SKM-1 (cell line): ENCODE data around the gene LRRC1.

Source experiments
- DNase-seq: peaks from one replicate; lab custom pipeline; 2025; ENCODE audit not compliant: unreplicated experiment; lab: John Stamatoyannopoulos, UW

LRRC1 gene

DNA sequence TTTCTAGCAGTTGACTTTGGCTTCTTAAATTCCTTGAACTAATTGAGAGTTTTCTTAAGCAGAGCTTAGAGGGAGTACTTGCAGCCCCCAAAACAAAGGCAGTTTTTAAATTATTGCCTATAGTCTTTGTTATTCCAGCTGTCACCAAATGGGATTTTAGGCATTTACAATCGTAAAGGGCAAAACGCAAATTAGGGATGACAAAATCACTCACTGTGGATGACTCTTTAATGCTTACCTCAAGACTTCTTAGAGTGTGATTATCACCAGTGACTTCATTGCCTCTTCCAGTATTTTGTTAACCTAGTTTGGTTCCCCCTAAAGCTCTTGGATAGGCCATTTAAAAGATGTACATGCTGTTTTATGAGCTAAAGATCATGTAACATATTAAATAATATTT lies 126.8 kb downstream of the LRRC1 start:
- DNase-seq: no peak

DNA sequence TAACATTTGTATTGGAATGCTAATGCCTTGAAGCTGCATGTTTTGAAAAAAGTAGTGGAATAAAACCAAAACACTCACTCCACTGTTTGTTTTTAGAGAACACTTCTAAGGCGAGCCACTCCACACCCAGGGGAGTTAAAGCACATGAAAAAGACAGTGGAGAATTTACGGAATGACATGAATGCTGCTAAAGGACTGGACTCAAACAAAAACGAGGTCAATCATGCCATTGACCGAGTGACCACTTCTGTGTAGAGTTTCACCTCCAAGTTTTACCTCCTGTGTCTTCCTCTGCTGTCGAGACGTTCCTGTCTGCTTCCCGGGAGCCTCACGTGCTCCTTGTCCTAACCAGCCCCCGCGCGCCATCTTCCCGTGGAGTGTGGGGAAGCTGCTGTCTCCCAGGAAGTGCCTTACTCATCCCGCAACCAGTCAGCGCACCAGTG lies 127.8 kb downstream of the LRRC1 start:
- no peak for DNase-seq

- no peak for DNase-seq
Observed at GRCh38 chr6:53924277-53924676, 129.5 kb downstream of the LRRC1 start.

- DNase-seq: no peak
Observed at GRCh38 chr6:53924821-53925422, 130.1 kb downstream of the LRRC1 start.

DNA sequence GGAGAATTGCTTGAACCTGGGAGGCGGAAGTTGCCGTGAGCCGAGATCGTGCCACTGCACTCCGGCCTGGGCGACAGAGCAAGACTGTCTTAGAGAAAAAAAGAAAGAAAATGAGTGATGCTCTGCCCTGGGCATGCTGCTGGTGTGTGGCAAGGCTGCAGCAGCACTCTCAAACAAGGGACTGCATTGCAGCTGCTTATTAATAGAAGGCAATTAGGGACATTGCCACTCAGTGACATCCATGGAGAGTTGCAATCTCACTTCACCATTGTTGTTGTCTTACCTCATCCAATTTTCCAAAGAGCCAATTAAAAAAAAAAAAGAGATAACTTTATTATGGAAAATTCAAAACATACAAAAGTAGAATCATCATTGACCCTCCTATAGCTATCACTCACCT lies 131.1 kb downstream of the LRRC1 start:
- no peak for DNase-seq

GRCh38 chr6:53926505-53926904 lies 131.7 kb downstream of the LRRC1 start:
- no peak for DNase-seq

DNA sequence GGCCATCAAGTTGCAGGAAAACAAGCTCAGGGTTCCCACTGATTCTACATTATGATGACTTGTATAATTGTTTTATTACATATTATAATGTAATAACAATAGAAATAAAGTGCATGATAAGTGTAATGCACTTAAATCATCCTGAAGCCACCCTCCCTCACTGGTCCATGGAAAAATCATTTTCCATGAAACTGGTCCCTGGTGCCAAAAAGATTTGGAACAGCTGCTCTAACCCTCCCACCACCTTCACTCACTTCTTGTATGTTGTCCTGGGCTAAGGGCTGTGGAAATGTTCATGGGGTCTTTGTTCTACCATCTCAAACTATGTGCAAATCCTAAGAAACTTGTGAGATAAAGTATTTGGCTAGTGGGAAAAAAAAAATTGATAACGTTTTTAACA lies 133.8 kb downstream of the LRRC1 start:
- no peak for DNase-seq

GRCh38 chr6:53929041-53929820 lies 134.4 kb downstream of the LRRC1 start:
- DNase-seq: no peak

- DNase-seq: no peak
Observed at GRCh38 chr6:53929821-53930120, 135.0 kb downstream of the LRRC1 start.

GRCh38 chr6:53930330-53930729 lies 135.5 kb downstream of the LRRC1 start:
- DNase-seq: no peak

DNA sequence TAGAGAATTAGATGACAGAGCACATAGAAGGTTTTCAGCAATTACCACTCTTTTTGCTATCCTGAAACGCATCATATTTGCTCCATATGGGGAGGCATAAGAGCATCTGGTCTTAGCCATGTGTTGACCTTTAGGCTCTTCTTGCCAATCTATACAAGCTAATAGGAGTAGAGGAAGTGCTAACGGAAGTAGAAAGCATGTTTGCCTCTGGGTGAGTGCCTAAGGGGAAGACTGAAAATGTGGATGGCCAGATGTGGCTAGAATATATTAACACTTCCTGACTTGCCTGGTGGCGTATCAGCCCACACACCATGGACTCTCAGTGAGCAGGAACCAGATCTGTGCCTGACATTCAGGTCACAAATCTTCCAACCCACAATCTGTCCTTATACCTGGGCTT lies 136.3 kb downstream of the LRRC1 start:
- no peak for DNase-seq

DNA sequence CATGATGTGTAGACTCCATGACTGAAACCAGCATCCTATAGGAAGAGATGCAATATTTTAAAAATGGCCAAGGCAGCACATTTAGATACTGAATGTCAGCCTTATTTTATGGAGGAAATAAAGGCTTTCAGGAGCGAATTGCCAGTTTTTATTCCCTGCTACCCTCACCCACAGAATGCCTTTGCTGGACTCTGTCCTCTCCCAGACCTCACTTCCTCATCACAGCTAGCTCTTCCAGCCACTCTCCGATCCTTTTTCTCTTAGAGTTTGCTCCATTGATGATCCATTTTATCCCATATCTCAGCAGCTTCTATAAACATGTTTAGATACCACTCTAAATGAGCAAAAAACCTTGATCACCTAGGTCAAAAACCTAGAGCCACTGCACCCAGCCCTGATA lies 137.7 kb downstream of the LRRC1 start:
- DNase-seq: no peak

DNA sequence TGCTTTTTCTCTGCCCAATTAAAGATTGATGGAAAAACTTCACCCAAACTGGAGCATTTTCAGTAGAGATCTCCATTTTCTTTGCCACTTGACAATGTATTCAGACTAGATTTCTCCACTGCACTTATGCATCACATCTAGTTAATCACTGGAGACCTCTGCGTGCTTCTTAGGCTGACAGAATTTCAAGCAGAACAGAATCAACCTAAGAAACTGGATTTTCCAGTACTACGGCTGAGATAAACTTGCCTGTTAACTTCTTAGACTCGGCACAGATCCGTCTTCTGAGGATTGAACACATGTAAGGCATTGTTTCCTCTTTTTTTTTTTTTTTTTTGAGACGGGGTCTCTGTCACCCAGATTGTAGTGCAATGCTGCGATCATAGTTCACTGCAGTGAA lies 139.2 kb downstream of the LRRC1 start:
- no peak for DNase-seq

DNA sequence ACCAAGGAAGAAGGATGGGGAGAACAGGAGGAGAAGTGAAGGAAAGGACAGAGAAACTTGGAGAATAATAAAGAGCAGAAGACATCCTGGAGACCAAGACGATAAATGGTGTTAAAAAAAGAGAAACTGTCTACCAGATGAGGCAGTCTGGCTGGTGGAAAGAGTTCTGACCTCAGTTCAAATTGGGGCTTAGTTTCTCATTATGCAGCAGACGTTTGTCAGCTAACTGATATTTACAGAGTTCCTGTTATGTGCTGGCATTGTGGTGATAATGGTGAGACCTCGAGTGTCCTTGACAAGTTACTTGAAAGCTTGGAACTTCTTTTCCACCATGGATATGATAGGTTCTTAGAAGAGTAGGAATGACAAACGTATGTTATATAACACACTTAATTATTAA lies 142.7 kb downstream of the LRRC1 start:
- no peak for DNase-seq

DNA sequence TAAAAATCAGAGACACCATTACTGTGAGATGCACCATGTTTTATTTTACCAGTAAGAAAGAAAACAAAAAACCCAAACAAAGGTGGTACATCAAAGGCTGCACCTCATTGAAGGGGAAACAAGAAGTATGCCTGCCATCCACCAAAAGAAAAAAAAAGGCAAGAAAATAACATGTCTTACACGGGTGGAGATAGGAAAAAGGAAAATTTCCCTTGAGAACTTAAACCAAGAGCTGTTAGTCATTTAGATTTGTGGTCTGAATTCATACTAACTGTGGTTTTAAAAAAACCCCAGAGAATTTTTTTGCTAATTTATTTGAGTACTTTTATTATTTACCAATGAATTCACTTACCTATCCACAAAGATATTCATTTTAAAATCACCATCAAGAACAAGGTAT lies 144.0 kb downstream of the LRRC1 start:
- DNase-seq: no peak

- no peak for DNase-seq
Observed at GRCh38 chr6:53939830-53940229, 145.0 kb downstream of the LRRC1 start.

DNA sequence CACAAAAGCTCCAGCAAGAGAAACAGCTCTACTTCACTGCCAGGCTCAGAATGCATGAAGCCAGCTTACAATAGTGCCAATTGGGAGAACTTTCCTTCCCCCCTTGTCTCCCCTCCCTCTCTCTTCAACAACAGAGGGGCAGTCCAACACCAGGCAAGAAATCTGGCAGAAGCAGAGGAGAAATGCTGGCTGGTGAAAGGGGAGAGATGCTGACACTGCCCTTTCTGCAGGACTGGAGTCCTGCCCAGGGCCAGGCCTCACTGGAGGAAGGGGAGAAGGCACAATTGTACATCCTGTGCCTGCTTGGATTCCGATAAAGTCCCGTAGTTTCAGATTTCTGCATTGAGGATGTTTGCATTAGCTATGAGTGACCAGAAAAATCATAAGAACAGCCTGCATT lies 148.6 kb downstream of the LRRC1 start:
- DNase-seq: no peak

DNA sequence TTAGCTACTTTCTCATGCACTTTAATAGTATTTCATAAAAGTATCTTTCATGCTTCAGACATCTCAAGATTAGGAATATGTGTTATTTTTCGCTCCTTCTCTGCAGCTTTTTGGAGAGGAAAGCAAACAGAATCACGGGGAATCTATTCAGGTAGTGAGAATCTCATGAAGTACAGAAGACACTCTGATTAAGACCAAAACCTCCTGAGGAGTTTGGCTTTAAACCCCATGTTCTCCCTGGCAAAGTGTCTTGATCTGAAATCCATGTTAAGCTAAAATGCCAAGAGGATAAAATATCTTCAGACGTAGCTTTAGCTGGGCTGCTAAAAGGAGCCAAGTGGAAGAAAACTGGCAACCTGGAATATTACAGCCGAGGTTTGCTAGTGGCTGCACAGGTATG lies 149.3 kb downstream of the LRRC1 start:
- DNase-seq: no peak

DNA sequence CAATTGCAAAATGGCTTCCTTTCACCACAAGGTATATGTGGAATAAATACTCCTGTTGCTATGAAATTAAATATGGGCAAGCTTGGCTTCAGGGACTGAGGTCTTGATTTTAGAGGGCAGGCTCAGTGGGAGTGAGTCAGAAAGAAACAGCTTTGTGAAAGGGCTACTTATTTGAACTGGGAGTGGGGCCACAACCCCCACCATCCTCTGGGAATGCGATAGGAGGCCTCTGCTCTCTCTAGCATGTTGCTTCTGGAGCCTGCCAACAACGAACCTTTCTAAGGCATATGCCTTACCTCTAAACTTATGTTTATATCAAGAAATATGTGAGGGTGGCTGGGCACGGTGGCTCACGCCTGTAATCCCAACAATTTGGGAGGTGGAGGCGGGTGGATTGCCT lies 149.7 kb downstream of the LRRC1 start:
- no peak for DNase-seq

DNA sequence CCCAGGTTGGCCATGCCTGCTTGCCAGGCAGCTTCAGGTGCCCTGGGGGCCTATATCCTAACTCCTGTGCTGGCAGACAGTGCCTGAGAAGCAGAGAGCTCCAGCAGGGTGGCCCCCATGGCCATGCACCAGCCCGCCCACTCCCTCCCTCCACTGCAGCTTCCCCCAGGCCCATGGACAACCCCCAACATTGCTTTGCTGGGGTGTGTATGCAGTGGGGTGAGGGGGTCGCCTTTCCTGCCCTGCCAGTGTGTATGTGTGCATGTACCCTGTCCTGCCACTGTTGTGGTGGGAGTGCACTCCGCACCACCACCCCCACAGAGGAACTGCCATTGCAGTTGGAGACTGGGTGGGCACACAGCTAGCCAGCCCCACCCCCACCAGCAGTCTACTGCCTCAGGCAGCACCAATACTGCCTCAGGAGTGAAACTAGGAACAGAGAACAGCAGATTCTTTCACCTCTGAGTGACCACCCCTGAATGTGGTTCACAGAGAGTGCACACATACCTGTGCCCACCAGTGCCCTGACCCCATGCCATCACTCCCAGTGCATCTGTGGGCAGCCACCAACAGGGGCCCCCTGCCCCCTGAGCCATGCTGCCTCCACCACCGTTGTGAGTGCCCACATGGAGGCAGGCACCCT lies 151.1 kb downstream of the LRRC1 start:
- DNase-seq: no peak

- DNase-seq: no peak
Observed at GRCh38 chr6:53947780-53948179, 153.0 kb downstream of the LRRC1 start.

GRCh38 chr6:53951383-53951782 lies 156.6 kb downstream of the LRRC1 start:
- no peak for DNase-seq
